ENCODE measurements around the gene SLC1A2.
A peak's percentile ranks its signal among the peaks of the same experiment; 100 is the strongest.

Gene SLC1A2

DNA sequence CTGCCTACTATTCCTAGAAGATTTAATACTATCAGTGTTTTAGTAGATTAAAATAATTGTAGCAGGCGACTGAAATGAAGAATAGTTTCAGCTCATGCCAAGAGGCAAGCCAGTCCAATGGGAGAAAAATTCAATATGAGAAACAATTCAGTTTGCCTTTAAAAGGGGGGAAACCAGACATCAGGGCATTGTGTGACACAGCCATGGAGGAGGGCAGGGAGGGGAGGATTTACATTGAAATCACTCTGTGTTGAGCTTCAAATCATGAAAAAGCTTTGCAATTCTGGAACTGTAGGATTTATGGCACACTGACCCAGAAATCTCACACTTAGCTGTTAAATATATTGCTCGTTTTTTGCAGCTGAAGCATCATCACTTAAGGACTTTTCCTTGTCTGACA lies 4.6 kb downstream of the SLC1A2 start:
- intact Hi-C loops (cut with DNase I): no loop called here

DNA sequence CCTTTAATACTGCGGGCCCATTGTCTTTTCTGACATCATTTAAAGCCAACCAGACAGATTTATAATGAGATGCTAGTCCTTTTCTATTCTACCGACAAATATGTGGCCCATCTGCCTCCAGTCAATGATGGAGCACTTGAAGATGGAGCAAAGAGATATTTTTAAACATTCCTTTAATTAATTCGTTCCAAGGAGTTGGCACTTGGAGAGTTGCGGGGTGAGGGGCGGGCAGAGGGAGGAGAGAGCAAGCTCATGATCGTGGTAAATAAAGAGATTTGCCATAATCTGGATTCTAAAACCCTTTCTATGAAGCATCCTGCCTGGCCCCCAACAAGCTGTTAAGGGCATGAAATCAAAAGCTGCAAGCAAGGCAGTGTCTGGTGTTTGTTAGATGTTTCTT lies 5.0 kb downstream of the SLC1A2 start:
- DNase-seq: no peak
- intact Hi-C loops (cut with DNase I): no loop called here

More for the DNA sequence above, 4.6 kb downstream of the SLC1A2 start:
- no peak for DNase-seq

- intact Hi-C loops (cut with DNase I): no loop called here
- no peak for DNase-seq
These were observed 5.8 kb downstream of the SLC1A2 start for GRCh38 chr11:35413598-35413997.

DNA sequence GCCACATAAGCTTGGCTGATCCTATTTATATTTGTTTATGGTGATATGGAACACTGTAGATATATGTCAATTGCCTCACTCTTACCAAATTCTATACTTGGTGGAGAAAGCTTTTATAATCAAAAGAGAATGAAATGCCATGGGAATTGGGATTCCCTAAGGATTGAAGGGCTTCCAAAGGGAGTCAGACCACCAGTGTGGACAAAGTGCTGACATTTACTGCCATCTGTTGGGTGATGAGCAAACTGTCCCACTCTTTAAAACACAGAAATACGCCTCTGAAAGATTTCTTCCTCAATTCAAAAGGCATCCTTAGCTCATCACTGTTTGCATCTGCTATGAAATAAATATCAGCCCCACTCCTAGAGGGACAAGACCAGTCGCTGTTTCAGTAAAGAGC lies 7.1 kb downstream of the SLC1A2 start:
- intact Hi-C loops (cut with DNase I): no loop called here
- DNase-seq: no peak

- intact Hi-C loops (cut with DNase I): no loop called here
- DNase-seq: no peak
These were observed 12.3 kb downstream of the SLC1A2 start for GRCh38 chr11:35407041-35407440.

DNA sequence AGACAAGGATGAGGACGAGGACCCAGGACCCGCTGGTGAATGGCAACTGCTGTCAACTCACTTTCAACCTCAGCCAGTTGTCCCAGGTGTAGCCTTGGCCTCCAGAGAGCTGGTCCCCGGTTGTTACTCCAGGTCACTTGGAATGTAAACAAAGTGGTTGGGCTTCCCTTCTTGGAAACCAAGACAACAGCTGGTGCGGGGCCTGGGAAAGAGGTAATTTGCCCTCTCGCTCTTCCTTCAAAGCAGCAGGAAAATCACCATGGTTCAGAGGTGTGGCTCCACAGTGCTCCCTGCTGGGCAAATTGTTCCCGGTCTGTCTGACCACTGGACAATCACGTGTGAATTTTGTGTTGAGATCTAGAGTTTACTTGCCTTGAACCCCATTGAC lies 15.0 kb downstream of the SLC1A2 start:
- DNase-seq: peak in 6 of 10 donors; percentile 20 to 89 (median 50)
- intact Hi-C loops (cut with DNase I): no loop called here

- intact Hi-C loops (cut with DNase I): no loop called here
- no peak for DNase-seq
These were observed 15.5 kb downstream of the SLC1A2 start for GRCh38 chr11:35403765-35404387.

DNA sequence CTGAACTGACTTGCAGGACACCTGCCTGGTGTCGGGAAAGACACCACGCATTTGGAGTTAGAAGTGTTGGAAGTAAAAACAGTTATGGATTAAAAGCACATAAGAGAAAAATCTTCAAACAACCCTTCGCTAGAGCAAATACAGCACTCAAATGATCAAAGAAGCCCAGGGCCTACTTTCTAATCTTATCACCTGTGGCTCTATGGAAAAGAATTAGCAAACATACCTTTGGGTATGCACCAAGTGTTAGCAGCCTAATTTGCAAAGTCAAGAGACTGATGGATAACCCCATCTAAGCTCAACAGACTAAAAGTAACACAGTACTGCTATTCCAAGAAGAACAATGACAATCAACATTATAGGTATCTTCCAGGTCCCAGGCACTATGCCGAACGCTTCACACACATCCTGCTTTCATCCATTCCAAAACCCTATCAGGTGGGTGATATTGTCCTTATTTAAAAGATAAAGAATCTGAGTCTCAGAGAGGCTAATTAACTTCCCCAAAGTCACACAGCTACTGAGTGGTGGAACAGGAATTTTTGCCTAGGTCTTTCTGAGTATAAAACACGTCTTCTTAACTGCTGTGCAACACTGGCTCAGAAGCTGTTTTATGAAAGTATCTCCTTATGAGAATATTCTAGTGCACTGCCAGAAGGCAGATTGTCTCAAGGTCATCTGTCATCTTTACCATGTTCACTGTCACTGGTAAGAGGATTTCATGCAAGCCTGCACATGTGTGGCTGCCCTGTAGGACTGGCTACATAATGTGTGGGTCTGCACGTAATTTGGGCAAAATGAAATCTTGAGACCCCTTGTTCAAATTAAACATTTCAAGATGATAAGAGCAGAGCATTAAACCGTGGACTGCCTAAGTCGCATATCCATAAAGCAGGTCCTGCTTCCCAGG lies 16.4 kb downstream of the SLC1A2 start:
- intact Hi-C loops (cut with DNase I): no loop called here
- no peak for DNase-seq

GRCh38 chr11:35398881-35399280 lies 20.5 kb downstream of the SLC1A2 start:
- intact Hi-C loops (cut with DNase I): no loop called here

DNA sequence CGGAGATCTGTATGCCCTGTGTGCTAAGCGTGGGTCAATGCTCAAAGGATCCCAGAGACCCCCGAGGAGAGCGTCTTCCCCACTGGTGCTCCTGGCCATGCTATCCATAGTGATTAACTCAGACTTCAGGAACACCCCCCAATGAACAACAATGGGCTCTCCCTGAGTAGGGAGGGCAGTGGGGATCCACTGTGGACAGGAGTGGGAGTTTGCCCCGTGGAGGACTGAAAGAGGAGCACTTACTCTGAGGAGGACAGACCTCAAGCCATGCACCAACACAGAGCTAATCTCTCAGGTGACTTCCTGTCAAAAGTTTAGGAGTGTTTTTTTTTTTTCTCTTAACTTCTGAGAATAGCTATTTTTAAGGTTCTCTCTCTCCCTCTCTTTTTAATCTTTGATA lies 24.4 kb downstream of the SLC1A2 start:
- intact Hi-C loops (cut with DNase I): loop anchor here (5.0 kb wide), 1 partner anchor 808 kb away; no protein-coding TSS in a partner anchor
- no peak for DNase-seq

More at GRCh38 chr11:35398881-35399280, 20.5 kb downstream of the SLC1A2 start:
- no peak for DNase-seq

DNA sequence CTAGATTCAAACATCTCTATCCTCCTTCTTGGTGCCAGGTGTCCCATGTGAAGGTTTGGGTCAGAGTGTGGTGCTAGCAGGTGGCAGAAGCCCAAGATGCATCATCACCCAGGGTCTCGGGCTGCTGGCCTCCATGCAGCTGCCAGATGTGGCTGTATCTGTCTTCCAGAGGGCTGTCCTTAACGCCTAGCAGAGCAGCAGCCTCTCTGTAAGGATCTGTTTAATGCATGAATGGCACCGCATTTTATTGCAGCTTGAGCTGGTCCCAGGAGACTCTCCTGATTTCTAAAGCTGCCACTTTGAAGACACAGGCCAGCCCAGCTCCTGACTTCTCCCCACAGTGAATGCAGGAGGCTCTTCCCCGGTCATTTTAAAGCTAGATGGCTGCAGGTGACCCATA lies 26.3 kb downstream of the SLC1A2 start:
- intact Hi-C loops (cut with DNase I): loop anchor here (5.0 kb wide), 1 partner anchor 806 kb away; no protein-coding TSS in a partner anchor
- no peak for DNase-seq

DNA sequence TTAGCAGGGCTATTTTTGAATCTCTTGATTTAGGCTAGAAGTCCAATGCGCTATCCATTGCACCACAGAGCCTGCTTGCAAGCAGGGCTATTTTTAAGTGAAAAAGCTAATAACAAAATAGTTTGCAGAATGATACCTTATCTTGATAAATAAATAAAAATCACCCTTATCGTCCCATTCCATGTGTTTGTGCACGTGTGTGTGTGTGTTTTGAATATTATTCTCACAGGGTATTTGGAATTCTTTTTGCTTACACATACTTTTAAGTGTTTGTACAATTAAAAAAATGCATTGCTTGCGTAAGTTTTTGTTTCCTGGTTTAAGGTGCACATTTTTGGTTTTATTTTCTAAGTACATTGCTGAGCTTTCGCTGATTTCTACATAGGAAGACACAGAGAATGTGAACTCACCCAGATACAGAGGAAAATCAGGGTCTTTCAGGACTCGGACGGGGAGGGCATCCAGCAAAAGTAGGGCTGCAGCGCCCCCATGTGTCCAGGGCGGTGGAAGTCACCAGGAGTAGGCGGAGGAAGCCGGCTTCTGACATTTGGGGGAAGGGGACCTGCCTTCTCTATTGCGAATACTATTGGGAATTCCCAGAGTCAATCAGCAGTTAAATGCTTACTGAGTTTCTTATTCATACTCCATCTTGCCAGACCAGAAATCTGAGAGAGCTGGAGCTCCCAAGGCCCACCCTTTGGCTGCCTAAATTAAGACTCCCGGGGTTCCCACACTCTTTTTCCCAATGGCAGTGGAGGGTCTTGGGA lies 27.3 kb downstream of the SLC1A2 start:
- intact Hi-C loops (cut with DNase I): loop anchor here (1.0 to 5.0 kb wide), 2 partner anchors 466 to 805 kb away; no protein-coding TSS in a partner anchor
- peak; percentile 59 to 97 (median 83) for DNase-seq

DNA sequence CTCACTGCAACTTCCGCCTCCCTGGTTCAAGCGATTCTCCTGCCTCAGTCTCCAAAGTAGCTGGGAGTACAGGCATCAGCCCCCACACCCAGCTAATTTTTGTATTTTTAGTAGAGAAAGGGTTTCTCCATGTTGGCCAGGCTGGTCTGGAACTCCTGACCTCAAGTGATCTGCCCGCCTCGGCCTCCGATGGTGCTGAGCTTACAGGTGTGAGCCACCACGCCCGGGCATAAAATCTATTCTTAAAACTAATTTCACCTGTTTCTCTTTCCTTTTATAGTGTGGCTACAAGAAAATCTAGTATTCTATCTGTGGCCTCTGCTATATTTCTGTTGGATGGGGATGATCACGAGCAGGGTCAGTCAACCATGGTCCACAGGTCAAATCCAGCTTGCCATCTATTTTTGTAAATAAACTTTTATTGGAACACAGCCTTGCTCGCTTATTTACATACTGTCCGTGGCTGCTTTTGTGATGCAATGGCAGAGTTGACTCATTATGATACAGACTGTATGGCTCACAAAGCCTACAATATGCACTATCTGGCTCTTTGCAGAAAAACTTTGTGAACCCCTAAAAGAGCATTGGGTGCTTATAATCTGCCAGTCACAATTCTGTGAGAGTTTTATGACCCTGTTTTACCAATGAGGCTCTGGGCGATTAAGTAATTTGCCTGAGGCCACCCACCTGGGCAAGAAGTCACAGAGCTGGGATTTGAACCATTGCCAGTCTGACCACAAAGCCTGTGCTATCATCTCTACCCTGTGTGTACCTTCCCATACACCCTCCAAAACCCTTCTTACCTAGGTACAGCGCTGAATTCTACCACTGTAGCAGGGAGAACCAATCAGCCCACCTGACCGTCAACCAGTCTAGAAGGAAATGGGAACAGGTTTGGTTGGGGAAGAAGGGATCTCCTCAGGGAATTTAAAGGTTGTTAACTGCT lies 28.3 kb downstream of the SLC1A2 start:
- intact Hi-C loops (cut with DNase I): loop anchor here (5.0 kb wide), 1 partner anchor 804 kb away; no protein-coding TSS in a partner anchor
- no peak for DNase-seq

GRCh38 chr11:35389897-35390465 lies 29.4 kb downstream of the SLC1A2 start:
- DNase-seq: no peak
- intact Hi-C loops (cut with DNase I): loop anchor here (5.0 kb wide), 1 partner anchor 803 kb away; no protein-coding TSS in a partner anchor

DNA sequence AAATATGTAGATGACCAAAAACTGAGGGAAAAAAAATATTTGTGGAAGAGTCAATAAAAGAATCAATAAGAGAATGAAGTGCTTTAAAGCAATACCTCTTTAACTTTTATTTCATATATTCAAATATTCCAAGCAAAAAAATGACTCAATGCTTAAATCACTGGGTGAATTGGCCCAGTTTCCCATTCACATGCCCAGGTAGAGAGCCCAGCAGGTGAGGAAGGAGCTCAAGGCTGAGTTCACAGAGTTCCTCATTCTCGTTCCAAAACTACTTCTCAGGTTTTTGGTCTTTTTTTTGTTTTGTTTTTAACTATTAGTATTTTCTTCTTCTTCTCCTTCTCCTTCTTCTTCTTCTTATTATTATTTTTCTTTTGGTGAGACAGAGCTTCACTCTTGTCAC lies 30.2 kb downstream of the SLC1A2 start:
- intact Hi-C loops (cut with DNase I): no loop called here
- DNase-seq: no peak

- intact Hi-C loops (cut with DNase I): no loop called here
- no peak for DNase-seq
These were observed 31.3 kb downstream of the SLC1A2 start for GRCh38 chr11:35388061-35388460.

- no peak for DNase-seq
- intact Hi-C loops (cut with DNase I): no loop called here
These were observed 32.0 kb downstream of the SLC1A2 start for GRCh38 chr11:35387111-35387982.

DNA sequence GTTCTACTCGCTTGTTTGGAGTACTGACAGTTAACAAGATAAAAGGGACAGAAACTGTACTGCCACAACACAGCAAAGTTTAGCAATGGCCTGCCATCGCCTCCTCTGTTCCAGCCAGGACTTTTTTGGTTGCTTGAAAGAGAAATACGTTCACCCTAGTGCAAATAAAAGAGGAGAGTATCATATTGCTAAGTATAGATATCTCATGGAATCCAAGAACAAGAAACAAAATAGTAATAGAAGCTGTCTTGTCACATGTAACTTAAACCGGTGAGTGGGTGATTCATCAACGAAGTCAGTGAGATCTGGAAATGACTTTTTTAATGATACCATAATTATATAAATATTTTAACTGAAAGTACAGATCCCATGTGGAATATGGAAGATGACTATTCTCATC lies 35.4 kb downstream of the SLC1A2 start:
- intact Hi-C loops (cut with DNase I): no loop called here
- no peak for DNase-seq
